WERI-Rb-1 (cell line): ENCODE measurements around the gene ARHGAP24.

ENCODE experiments used
- DNase-seq: peaks from one replicate; pipeline ENCODE4 v3.0.0-alpha.2; 2020
- H3K27ac ChIP-seq: fragments of 250-450 bp; sonication (Bioruptor Pico); 2 replicates; pipeline ENCODE4 v1.5.1; 2020; ENCODE audit warnings: mild to moderate bottlenecking, moderate library complexity
- H3K27me3 ChIP-seq: fragments of 250-450 bp; sonication (Bioruptor Pico); 2 replicates; pipeline ENCODE4 v1.5.1; 2021; ENCODE audit warnings: mild to moderate bottlenecking, low read depth, moderate library complexity; ENCODE audit not compliant: insufficient read depth, severe bottlenecking
- H3K36me3 ChIP-seq: fragments of 250-450 bp; sonication (Bioruptor Pico); 2 replicates; pipeline ENCODE4 v1.5.1; 2020; ENCODE audit warnings: mild to moderate bottlenecking, moderate library complexity
- H3K4me3 ChIP-seq: 2 replicates; pipeline ENCODE4 v1.5.1; 2011; ENCODE audit warnings: low read depth, mild to moderate bottlenecking, control low read depth, low read length
- H3K9me3 ChIP-seq: fragments of 250-450 bp; sonication (Bioruptor Pico); 2 replicates; pipeline ENCODE4 v1.5.1; 2021; ENCODE audit warnings: mild to moderate bottlenecking, moderate library complexity; ENCODE audit not compliant: severe bottlenecking
- TF ChIP-seq, protein P1 (sequence below): IDR thresholded peaks from 2 replicates; pipeline ENCODE4 v1.5.1; 2011; ENCODE audit warnings: low read depth, mild to moderate bottlenecking, control low read depth, inconsistent platforms, low read length

The ARHGAP24 gene

GRCh38 chr4:86007042-86007441 is 532.1 kb downstream of the ARHGAP24 start:
- no peak for DNase-seq
- no peaks in the 10 kb centered on the region for H3K27me3 ChIP-seq
- no peak overlapping the region for H3K4me3 ChIP-seq
- TF ChIP-seq, protein P1, sequence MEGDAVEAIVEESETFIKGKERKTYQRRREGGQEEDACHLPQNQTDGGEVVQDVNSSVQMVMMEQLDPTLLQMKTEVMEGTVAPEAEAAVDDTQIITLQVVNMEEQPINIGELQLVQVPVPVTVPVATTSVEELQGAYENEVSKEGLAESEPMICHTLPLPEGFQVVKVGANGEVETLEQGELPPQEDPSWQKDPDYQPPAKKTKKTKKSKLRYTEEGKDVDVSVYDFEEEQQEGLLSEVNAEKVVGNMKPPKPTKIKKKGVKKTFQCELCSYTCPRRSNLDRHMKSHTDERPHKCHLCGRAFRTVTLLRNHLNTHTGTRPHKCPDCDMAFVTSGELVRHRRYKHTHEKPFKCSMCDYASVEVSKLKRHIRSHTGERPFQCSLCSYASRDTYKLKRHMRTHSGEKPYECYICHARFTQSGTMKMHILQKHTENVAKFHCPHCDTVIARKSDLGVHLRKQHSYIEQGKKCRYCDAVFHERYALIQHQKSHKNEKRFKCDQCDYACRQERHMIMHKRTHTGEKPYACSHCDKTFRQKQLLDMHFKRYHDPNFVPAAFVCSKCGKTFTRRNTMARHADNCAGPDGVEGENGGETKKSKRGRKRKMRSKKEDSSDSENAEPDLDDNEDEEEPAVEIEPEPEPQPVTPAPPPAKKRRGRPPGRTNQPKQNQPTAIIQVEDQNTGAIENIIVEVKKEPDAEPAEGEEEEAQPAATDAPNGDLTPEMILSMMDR = no peak
- no peaks in the 10 kb centered on the region for H3K36me3 ChIP-seq
- no peak overlapping the region for H3K27ac ChIP-seq
- no peaks in the 10 kb centered on the region for H3K9me3 ChIP-seq

DNA sequence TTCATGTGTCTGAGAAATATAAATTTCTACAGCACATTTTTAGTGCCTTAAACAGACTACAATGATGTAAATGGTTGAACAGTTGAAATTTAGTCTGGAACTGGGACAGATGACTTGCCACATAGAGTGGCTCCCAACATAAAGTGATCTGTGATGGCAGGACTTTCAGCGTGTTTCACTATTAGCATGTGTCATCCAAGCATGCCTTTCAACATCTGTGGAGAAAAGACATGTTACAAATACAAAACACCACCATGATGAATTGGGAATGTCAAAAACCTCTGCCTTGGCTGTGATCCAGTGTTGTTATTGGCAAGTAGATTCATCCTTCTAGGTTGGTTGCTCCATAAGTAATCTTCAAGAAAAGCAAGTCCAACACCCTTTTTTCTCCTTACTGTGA is 536.2 kb downstream of the ARHGAP24 start:
- Histone ChIP-seq H3K4me3 (no peak overlapping the region), H3K27me3 (no peaks in the 10 kb centered on the region), H3K9me3 (no peaks in the 10 kb centered on the region), H3K36me3 (no peaks in the 10 kb centered on the region), H3K27ac (no peak overlapping the region)
- no peak for DNase-seq
- TF ChIP-seq, protein P1 = no peak

DNA sequence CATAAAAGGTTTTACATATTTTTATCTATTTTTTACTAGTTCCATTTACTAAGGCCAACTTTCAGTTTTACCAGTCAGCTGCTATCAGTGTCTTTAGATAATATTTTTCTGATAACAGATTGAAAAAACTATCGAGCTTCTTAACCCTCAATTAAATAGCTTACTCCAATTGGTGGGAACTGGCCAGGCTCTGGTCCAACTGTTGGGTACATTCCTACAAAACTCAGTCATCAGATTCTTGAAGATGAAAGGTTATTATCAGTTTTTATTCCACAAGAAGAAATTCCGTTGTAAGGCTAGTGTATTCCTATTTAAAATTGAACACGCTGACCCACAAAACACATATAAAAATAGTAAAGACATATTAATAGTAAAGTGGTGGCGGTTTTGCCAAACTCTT is 538.7 kb downstream of the ARHGAP24 start:
- TF ChIP-seq, protein P1 = no peak
- H3K27ac ChIP-seq = no peak overlapping the region
- H3K27me3 ChIP-seq = no peaks in the 10 kb centered on the region
- no peak for DNase-seq
- H3K4me3 ChIP-seq = no peak overlapping the region
- H3K36me3 ChIP-seq = no peaks in the 10 kb centered on the region
- H3K9me3 ChIP-seq = no peaks in the 10 kb centered on the region

DNA sequence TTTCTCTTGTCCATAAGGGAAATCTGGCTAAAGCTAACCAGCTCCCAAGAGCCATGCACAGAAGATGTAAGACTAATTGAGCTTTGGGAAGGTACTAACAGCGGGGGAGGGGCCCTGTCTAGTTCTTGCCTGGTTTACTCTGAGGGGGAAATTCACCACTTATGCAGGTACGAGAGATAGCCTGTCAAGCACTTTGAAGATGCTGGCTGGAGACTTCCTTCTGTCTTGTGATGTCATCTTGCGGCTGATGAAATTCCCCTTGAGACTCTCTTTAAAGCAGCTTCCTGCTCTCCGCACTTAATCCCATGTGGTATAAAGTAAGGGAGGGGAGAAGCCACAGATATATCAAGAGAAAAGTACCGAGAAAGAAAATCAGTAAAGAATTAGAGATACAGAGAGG is 539.6 kb downstream of the ARHGAP24 start:
- no peaks in the 10 kb centered on the region for H3K9me3 ChIP-seq
- TF ChIP-seq, protein P1 = no peak
- H3K27me3 ChIP-seq = no peaks in the 10 kb centered on the region
- H3K4me3 ChIP-seq = no peak overlapping the region
- DNase-seq = no peak
- no peaks in the 10 kb centered on the region for H3K36me3 ChIP-seq
- no peak overlapping the region for H3K27ac ChIP-seq

DNA sequence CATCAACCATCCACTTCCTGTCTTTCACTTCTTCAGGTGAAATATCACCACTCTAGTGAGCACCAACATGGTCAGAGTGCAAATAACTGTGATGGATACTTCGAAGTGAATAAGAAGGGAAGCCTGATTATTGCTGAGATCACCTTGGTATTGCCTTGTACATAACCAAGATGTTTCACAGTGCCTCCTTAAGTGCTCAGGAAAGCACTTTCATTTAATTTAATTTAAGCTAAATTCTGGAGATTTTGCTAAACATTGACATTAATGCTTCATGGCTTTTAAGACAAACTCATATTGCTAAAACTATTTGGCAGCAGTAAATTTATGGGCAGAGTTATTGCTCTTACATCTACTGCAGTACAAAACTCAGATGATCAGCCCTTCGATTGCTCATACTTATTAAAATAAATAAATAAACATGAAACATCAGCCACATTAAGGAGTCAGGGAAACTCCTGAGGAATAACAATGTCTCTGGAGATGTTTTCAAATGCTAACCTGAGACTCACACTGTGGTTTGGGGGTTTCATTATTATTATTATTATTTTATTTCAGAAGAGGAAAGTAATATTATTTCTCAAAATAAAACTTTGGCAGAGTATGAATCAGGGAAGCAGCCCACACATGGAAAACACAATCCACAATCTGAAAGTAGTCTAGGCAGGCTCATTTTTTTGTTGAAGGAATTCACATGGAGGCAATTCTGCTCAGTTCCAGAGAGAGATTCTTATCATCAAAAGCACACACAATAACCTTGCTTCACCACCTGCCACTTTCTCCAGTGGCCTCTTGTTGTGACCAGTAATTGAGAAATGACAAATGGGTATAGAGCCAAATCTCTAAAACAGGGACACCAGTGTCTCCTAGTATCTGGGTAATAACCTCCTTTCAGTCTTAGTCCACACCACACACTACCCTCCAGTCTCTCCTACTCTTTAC is 540.7 kb downstream of the ARHGAP24 start:
- no peak for DNase-seq
- no peaks in the 10 kb centered on the region for H3K36me3 ChIP-seq
- TF ChIP-seq, protein P1 = no peak
- no peak overlapping the region for H3K4me3 ChIP-seq
- no peaks in the 10 kb centered on the region for H3K27me3 ChIP-seq
- no peaks in the 10 kb centered on the region for H3K9me3 ChIP-seq
- H3K27ac ChIP-seq = no peak overlapping the region
